Activated T-helper 9 cell treated with anti-CD3 and anti-CD28 coated beads, Interleukin-2, amount 50 U/mL, for 16 hours (primary cell): Measurements from ENCODE around the gene TEX12.
"Not testable (repeated sequence)": the region's sequence is repeated elsewhere in the genome, so short reads cannot be mapped to it uniquely, and the experiment has no call there.

Experiments
- DNase-seq: peaks from one replicate; pipeline ENCODE4 v3.0.0-alpha.2; 2020; ENCODE audit warnings: low read depth

The TEX12 gene

DNA sequence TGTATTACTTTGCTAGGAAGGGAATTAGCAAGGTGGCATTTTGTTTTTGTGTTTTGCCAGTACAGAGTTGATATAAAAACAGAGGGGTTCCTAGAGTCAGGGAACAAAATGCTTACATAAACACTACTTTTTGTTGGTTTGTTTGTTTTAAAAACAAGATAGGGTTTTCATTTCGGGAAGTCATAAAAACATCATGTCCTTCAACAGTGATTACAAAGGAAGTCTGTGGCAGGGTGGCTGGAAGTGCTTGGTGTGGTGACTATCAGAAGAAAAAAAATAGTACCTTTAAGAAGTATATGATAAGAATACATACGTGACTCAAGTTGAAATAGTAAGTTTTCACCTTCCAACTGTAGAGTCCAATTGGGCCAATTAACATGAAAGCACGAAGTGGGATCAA is 2.1 kb upstream of the TEX12 start:
- no peak for DNase-seq

GRCh38 chr11:112166562-112166961 is 610 bp upstream of the TEX12 start:
- no peak for DNase-seq

DNA sequence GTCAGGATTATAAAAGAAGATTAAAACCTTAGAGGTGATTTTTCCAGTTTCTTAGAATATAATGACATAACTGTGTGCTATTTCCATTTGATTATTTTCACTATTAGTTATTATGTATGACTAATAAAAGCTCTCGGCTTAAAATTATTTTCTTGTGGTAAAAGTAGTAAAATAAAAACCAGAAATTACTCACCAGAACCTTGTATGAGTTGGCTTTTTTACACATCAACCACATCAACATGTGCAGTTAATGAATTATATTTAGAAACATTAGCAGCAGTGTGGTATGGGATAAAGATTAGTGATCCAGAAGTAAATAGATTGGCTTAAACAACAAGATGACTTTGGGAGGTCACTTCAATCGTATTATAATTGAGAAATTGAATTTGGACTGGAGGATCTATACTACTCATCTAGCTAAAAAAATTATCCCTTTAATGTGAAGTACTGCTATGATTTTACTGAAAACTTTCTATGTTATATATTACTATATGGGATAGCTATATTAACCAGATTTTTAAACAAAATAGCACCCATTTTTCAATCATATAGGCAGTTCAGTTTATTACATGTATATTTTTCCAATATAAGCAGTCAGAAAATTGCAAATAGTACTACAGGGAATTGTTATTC is 5.3 kb downstream of the TEX12 start:
- no peak for DNase-seq

GRCh38 chr11:112173152-112173551 is 6.0 kb downstream of the TEX12 start:
- DNase-seq, result no peak

- peak; percentile 3 for DNase-seq
Observed at GRCh38 chr11:112174789-112175598, 7.8 kb downstream of the TEX12 start, which contains the start of gene BCO2. Gene BCO2 (plus strand): TSS chr11:112175512. CDS start chr11:112175602, 90 bp downstream.

GRCh38 chr11:112175599-112175952 is 8.4 kb downstream of the TEX12 start:
- no peak for DNase-seq

DNA sequence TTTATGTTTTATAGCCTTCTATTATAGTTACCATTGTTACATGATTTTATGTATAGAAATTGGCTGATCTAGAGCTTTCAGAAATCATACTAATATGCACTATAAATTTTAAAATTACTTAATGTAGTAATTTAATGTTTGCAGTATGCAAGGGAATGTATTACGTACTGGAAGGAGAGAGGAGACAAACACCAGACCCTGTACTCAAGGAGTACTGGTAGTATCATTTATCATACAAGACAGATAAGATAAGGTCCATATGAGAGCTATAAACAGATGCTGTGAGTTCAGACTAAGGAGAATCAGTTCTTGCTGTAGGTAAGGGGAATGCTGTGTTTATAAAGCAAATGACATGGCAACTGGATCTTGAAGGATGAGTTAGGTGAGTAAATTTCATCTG is 8.9 kb downstream of the TEX12 start:
- DNase-seq, result no peak

- DNase-seq, result no peak
Observed at GRCh38 chr11:112177589-112177988, 10.4 kb downstream of the TEX12 start.

DNA sequence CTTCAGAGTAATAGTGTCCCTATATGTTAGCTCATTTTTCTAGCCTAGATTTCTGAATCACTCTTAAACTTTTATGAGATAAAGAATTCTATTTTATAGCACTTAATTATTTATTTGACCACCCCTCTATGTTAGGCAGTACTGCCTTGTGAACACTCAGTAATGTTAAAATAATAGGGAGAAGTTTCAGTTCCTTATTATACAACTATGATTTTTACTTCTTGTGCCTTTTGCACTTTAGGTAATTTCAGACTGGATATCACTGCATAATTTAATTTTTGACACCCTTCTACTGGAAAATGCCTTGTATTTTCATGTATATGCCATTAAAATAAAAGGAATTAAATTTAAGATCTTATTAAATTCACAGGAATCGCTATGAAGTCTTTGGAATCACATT is 11.3 kb downstream of the TEX12 start:
- DNase-seq, result no peak

GRCh38 chr11:112178936-112179335 is 11.8 kb downstream of the TEX12 start:
- DNase-seq, result no peak

GRCh38 chr11:112179601-112180000 is 12.4 kb downstream of the TEX12 start:
- DNase-seq, result no peak

DNA sequence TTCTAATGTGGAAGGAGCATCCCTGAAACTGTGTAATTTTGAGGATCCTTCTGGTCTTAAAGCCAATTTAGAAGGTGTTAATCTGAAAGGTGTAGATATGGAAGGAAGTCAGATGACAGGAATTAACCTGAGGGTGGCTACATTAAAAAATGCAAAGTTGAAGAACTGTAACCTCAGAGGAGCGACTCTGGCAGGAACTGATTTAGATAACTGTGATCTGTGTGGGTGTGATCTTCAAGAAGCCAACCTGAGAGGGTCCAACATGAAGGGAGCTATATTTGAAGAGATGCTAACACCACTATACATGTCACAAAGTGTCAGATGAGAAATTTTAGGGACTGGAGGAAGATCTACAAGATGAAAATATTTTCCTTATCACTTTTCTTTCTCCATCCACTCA is 15.7 kb downstream of the TEX12 start:
- DNase-seq, result no peak

GRCh38 chr11:112185883-112186282 is 18.7 kb downstream of the TEX12 start:
- no peak for DNase-seq

GRCh38 chr11:112186304-112186703 is 19.1 kb downstream of the TEX12 start:
- DNase-seq, result no peak

DNA sequence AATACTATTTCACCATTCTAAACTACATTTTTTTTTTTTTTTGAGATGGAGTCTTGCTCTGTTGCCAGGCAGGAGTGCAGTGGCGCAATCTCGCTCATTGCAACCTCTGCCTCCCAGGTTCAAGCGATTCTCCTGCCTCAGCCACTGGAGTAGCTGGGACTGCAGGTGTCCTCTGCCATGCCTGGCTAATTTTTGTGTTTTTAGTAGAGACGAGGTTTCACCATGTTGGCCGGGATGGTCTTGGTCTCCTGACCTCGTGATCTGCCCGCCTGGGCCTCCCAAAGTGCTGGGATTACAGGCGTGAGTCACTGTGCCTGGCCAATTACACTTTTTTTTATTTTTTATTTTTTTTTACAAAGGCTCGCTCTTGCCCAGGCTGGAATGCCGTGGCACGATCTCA is 27.9 kb downstream of the TEX12 start:
- DNase-seq, result not testable (repeated sequence)

DNA sequence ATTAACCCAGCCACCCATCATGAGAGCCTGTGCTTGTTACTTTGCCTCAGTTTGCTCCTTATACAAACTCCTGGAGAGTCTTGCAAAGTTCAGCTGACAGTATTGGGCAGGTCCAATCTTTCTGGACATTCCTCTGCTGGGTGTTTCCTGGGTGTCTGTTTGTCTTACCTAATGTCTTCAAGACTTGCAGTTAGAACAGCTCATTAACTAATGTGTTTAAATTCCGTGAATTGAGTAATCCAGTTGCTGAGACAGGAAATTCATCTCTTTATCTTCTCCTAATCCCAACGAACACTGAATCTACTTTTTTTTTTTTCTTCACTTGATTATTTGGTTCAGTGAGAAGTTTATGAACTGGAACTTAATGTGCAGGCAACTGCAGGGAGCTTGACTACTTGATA is 28.8 kb downstream of the TEX12 start:
- DNase-seq, result no peak

DNA sequence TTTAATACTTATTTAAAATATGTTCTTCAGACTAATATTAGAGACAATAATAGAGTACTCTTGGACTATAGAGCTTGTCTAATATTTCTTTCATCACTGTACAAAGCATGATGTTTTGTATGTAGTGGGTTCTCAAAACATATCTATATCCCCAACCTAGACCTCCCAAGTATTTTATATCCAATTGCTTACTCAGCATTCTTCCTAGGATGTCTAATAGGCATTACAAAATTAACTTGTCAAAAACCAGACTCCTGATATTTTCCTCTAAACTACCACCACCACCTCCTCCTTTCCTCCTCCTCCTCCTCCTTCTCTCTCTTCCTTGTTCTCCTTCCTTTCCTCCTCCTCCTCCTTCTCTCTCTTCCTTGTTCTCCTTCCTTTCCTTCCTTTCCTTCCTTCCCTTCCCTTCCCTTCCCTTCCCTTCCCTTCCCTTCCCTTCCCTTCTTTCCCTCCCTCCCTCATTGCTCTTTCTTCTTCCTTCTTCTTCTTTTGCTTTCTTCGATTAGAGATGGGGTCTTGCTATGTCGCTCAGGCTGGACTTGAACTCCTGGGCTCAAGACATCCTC is 29.4 kb downstream of the TEX12 start:
- DNase-seq, result no peak

DNA sequence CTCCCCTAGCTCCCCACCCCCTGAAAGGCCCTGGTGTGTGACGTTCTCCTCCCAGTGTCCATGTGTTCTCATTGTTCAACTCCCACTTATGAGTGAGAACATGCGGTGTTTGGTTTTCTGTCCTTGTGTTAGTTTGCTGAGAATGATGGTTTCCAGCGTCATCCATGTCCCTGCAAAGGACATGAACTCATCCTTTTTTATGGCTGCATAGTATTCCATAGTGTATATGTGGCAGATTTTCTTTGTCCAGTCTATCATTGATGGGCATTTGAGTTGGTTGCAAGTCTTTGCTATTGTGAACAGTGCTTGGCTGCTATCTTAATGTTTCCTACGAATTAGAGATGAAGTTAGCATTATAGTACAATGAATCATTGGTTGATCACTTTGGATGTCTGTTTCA is 31.9 kb downstream of the TEX12 start:
- DNase-seq, result not testable (repeated sequence)

- no peak for DNase-seq
Observed at GRCh38 chr11:112200252-112200651, 33.1 kb downstream of the TEX12 start.

GRCh38 chr11:112206071-112206470 is 38.9 kb downstream of the TEX12 start:
- DNase-seq, result no peak

DNA sequence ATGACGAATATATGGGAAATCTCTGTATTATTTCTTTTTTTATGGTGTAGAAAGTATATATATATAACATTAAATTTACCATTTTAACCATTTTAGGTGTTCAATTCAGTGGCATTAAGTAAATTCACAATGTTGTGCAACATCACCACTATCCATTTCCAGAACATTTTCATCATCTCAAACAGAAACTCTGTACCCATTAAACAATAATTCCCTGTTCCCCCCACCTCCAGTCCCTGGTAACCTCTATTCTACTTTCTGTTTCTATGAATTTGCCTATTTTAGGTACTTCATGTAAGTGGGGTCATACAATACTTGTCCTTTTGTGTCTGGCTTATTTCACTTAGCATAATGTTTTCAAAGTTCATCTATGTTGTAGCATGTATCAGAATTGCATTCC is 43.7 kb downstream of the TEX12 start:
- DNase-seq, result no peak

DNA sequence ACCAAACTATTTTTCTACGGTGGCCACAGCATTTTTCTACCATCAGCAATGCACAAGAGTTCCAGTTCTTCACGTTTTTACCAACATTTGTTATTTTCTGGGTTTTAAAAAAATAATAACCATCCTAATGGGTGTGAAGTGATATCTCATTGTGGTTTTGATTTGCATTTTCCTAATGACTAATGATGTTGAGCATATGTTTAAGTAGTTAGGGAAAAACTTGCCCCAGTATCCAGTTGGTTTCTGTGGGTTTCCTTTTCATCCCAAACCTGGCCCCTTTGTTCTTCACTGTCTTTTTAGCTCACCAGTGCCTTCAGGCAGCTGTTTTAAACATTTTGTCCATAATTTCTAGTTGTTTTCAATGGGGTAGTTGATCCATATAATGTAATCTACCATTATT is 44.4 kb downstream of the TEX12 start:
- DNase-seq, result no peak

- no peak for DNase-seq
Observed at GRCh38 chr11:112212290-112212689, 45.1 kb downstream of the TEX12 start.
